ENCODE measurements around the gene PFKL. TPM values are rescaled to one million over a fixed set of nuclear protein-coding genes. Genes with fewer than 3 reads are reported as not detected.

PFKL gene
- total RNA-seq, 1 experiment from 2014 or later = 134 TPM

DNA sequence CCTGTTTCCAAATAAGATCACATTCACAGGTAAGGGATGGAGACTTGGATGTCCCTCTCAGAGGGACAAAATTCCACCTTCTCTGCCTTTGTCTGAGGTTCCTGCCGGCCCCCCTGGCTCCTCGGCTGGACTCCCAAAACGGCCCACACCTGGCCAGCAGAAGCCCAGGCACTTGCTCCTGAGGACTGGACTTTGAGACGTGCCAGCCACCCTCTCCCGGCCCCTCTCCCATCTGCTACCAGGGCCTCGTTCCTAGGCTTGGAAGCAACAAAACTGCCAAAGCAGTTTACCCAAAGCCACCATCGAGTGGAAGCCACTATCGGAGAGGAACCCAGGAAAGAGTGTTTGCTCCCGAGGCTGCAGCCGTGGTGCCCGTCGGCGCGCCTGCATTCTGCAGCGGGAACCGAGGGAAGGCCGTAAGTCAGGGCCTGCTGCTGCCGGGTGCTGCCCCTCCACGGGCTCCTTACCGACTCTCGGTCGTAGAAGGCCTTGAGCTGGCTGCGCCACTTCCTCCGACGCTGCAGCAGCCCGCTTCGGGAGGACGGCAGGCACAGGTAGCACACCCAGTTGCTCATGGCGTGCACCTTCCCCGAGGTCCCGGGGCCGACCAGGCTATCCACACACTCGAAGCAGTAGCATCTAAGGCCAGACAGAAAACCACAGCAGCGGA lies 41.7 kb upstream of the PFKL start (continued):
- no peak for TF ChIP-seq GTF2I (CRISPR knock-in tag; conservative IDR thresholded peaks at IDR 0.05)

DNA sequence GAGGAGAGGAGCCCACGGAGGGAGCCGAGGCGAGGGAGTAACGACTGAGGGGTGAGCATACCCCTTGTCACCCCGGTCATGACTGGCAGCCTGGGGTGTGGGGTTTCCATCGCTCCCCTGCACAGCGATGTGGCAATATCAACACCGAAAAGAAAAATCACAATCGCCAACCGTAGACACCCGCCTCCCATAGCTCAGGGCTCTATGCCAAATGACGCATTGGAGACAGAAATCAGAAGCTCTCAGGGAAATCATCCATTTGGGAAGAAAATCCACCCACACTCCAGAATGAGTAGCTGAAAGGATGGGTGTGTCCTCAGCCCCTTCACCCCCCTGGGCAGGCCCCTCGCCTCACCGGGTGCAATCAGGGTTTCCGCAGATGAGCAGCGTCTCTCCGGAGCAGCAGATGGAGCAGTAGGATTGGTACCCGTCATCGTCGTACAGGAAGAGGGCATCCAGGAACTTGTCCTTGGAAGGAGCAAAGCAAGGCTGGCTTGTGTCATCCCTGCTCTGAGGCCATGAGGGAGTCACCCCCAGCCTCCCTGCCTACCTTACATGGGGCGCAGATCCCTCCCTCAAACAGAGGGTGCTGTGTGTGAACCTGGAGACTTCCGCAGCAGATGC lies 40.7 kb upstream of the PFKL start:
- H3K36me3 Mint-ChIP-seq = no peaks in the 10 kb centered on the region
- H3K27me3 Mint-ChIP-seq (ENCODE audit: low read depth) = no peaks in the 10 kb centered on the region
- POLR2A ChIA-PET = no interaction called here
- no peaks in the 10 kb centered on the region for H3K9me3 Mint-ChIP-seq
- ATAC-seq = no peak
- H3K4me3 Mint-ChIP-seq = no peak overlapping the region
- peaks cover 4% of the 10 kb centered on the region for H3K4me1 Mint-ChIP-seq
- CTCF ChIA-PET = interaction anchor here (1.4 kb wide), 1 partner anchor 38 kb away, joined by 4 read pairs; no protein-coding TSS in a partner anchor
- no peak overlapping the region for H3K27ac Mint-ChIP-seq
- DNase-seq (ENCODE audit: low spot score) = no peak
- TF ChIP-seq RORB (CRISPR knock-in tag; IDR thresholded peaks at IDR 0.05) = no peak
- TF ChIP-seq, protein P1, sequence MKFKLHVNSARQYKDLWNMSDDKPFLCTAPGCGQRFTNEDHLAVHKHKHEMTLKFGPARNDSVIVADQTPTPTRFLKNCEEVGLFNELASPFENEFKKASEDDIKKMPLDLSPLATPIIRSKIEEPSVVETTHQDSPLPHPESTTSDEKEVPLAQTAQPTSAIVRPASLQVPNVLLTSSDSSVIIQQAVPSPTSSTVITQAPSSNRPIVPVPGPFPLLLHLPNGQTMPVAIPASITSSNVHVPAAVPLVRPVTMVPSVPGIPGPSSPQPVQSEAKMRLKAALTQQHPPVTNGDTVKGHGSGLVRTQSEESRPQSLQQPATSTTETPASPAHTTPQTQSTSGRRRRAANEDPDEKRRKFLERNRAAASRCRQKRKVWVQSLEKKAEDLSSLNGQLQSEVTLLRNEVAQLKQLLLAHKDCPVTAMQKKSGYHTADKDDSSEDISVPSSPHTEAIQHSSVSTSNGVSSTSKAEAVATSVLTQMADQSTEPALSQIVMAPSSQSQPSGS (CRISPR knock-in tag; IDR thresholded peaks at IDR 0.05; ENCODE audit: borderline replicate concordance, low read depth) = no peak
- no peak for TF ChIP-seq CBFB (CRISPR knock-in tag; IDR thresholded peaks at IDR 0.05; ENCODE audit: low read depth)
- TF ChIP-seq ZNF232 (CRISPR knock-in tag; IDR thresholded peaks at IDR 0.05) = no peak
- TF ChIP-seq NFATC4 (CRISPR knock-in tag; IDR thresholded peaks at IDR 0.05) = no peak
- TF ChIP-seq, protein P2, sequence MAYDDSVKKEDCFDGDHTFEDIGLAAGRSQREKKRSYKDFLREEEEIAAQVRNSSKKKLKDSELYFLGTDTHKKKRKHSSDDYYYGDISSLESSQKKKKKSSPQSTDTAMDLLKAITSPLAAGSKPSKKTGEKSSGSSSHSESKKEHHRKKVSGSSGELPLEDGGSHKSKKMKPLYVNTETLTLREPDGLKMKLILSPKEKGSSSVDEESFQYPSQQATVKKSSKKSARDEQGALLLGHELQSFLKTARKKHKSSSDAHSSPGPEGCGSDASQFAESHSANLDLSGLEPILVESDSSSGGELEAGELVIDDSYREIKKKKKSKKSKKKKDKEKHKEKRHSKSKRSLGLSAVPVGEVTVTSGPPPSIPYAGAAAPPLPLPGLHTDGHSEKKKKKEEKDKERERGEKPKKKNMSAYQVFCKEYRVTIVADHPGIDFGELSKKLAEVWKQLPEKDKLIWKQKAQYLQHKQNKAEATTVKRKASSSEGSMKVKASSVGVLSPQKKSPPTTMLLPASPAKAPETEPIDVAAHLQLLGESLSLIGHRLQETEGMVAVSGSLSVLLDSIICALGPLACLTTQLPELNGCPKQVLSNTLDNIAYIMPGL (CRISPR knock-in tag; IDR thresholded peaks at IDR 0.05) = no peak
- TF ChIP-seq ZNF671 (CRISPR knock-in tag; IDR thresholded peaks at IDR 0.05) = no peak
- TF ChIP-seq, protein P3, sequence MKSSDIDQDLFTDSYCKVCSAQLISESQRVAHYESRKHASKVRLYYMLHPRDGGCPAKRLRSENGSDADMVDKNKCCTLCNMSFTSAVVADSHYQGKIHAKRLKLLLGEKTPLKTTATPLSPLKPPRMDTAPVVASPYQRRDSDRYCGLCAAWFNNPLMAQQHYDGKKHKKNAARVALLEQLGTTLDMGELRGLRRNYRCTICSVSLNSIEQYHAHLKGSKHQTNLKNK (CRISPR knock-in tag; IDR thresholded peaks at IDR 0.05) = no peak
- TF ChIP-seq GTF2I (CRISPR knock-in tag; conservative IDR thresholded peaks at IDR 0.05) = no peak
- TF ChIP-seq, protein P4, sequence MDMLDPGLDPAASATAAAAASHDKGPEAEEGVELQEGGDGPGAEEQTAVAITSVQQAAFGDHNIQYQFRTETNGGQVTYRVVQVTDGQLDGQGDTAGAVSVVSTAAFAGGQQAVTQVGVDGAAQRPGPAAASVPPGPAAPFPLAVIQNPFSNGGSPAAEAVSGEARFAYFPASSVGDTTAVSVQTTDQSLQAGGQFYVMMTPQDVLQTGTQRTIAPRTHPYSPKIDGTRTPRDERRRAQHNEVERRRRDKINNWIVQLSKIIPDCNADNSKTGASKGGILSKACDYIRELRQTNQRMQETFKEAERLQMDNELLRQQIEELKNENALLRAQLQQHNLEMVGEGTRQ (CRISPR knock-in tag; IDR thresholded peaks at IDR 0.05) = no peak
- TF ChIP-seq, protein P5, sequence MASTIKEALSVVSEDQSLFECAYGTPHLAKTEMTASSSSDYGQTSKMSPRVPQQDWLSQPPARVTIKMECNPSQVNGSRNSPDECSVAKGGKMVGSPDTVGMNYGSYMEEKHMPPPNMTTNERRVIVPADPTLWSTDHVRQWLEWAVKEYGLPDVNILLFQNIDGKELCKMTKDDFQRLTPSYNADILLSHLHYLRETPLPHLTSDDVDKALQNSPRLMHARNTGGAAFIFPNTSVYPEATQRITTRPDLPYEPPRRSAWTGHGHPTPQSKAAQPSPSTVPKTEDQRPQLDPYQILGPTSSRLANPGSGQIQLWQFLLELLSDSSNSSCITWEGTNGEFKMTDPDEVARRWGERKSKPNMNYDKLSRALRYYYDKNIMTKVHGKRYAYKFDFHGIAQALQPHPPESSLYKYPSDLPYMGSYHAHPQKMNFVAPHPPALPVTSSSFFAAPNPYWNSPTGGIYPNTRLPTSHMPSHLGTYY (CRISPR knock-in tag; IDR thresholded peaks at IDR 0.05) = no peak
- TF ChIP-seq ETV6 (CRISPR knock-in tag; IDR thresholded peaks at IDR 0.05) = no peak
- TF ChIP-seq, protein P6, sequence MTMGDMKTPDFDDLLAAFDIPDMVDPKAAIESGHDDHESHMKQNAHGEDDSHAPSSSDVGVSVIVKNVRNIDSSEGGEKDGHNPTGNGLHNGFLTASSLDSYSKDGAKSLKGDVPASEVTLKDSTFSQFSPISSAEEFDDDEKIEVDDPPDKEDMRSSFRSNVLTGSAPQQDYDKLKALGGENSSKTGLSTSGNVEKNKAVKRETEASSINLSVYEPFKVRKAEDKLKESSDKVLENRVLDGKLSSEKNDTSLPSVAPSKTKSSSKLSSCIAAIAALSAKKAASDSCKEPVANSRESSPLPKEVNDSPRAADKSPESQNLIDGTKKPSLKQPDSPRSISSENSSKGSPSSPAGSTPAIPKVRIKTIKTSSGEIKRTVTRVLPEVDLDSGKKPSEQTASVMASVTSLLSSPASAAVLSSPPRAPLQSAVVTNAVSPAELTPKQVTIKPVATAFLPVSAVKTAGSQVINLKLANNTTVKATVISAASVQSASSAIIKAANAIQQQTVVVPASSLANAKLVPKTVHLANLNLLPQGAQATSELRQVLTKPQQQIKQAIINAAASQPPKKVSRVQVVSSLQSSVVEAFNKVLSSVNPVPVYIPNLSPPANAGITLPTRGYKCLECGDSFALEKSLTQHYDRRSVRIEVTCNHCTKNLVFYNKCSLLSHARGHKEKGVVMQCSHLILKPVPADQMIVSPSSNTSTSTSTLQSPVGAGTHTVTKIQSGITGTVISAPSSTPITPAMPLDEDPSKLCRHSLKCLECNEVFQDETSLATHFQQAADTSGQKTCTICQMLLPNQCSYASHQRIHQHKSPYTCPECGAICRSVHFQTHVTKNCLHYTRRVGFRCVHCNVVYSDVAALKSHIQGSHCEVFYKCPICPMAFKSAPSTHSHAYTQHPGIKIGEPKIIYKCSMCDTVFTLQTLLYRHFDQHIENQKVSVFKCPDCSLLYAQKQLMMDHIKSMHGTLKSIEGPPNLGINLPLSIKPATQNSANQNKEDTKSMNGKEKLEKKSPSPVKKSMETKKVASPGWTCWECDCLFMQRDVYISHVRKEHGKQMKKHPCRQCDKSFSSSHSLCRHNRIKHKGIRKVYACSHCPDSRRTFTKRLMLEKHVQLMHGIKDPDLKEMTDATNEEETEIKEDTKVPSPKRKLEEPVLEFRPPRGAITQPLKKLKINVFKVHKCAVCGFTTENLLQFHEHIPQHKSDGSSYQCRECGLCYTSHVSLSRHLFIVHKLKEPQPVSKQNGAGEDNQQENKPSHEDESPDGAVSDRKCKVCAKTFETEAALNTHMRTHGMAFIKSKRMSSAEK (CRISPR knock-in tag; IDR thresholded peaks at IDR 0.05; ENCODE audit: borderline replicate concordance) = no peak
- TF ChIP-seq GRHL2 (CRISPR knock-in tag; IDR thresholded peaks at IDR 0.05; ENCODE audit: insufficient replicate concordance, severe bottlenecking) = no peak
- TF ChIP-seq TEAD4 (CRISPR knock-in tag; IDR thresholded peaks at IDR 0.05) = no peak
- TF ChIP-seq, protein P7, sequence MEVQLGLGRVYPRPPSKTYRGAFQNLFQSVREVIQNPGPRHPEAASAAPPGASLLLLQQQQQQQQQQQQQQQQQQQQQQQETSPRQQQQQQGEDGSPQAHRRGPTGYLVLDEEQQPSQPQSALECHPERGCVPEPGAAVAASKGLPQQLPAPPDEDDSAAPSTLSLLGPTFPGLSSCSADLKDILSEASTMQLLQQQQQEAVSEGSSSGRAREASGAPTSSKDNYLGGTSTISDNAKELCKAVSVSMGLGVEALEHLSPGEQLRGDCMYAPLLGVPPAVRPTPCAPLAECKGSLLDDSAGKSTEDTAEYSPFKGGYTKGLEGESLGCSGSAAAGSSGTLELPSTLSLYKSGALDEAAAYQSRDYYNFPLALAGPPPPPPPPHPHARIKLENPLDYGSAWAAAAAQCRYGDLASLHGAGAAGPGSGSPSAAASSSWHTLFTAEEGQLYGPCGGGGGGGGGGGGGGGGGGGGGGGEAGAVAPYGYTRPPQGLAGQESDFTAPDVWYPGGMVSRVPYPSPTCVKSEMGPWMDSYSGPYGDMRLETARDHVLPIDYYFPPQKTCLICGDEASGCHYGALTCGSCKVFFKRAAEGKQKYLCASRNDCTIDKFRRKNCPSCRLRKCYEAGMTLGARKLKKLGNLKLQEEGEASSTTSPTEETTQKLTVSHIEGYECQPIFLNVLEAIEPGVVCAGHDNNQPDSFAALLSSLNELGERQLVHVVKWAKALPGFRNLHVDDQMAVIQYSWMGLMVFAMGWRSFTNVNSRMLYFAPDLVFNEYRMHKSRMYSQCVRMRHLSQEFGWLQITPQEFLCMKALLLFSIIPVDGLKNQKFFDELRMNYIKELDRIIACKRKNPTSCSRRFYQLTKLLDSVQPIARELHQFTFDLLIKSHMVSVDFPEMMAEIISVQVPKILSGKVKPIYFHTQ (CRISPR knock-in tag; IDR thresholded peaks at IDR 0.05) = no peak
- TF ChIP-seq ZNF317 (CRISPR knock-in tag; IDR thresholded peaks at IDR 0.05; ENCODE audit: borderline replicate concordance, low read depth) = no peak
- TF ChIP-seq, protein P8, sequence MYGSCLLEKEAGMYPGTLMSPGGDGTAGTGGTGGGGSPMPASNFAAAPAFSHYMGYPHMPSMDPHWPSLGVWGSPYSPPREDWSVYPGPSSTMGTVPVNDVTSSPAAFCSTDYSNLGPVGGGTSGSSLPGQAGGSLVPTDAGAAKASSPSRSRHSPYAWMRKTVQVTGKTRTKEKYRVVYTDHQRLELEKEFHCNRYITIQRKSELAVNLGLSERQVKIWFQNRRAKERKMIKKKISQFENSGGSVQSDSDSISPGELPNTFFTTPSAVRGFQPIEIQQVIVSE (CRISPR knock-in tag; IDR thresholded peaks at IDR 0.05; ENCODE audit: borderline replicate concordance) = no peak
- TF ChIP-seq, protein P9, sequence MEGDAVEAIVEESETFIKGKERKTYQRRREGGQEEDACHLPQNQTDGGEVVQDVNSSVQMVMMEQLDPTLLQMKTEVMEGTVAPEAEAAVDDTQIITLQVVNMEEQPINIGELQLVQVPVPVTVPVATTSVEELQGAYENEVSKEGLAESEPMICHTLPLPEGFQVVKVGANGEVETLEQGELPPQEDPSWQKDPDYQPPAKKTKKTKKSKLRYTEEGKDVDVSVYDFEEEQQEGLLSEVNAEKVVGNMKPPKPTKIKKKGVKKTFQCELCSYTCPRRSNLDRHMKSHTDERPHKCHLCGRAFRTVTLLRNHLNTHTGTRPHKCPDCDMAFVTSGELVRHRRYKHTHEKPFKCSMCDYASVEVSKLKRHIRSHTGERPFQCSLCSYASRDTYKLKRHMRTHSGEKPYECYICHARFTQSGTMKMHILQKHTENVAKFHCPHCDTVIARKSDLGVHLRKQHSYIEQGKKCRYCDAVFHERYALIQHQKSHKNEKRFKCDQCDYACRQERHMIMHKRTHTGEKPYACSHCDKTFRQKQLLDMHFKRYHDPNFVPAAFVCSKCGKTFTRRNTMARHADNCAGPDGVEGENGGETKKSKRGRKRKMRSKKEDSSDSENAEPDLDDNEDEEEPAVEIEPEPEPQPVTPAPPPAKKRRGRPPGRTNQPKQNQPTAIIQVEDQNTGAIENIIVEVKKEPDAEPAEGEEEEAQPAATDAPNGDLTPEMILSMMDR (IDR thresholded peaks at IDR 0.05) = no peak

Measured in WTC11 (cell line).